ENCODE data around the gene FNDC3B.

The FNDC3B gene

DNA sequence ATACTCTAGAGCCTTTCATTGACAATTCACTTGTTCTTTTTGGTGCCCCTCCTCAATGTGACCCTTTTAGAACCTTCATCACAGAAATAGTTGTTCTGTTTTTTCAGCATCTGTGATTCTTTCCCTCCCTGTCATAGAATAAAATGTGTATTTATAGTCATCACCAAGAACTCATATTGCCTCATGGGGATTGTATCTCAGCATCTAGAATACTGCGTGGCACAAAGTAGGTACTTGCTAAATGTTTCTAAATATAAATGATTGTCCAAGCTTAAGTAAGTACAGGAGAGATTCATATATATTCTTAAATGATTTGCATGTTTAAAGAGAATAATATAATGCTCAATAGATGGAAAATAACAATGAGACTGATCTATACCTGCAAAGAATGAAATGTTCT is 190.1 kb downstream of the FNDC3B start:
- no peak for DNase-seq (ENCODE audit: low read depth)
- H3K4me3 ChIP-seq (ENCODE audit: low read depth, low read length), result no peak overlapping the region
- TF ChIP-seq, protein P1, sequence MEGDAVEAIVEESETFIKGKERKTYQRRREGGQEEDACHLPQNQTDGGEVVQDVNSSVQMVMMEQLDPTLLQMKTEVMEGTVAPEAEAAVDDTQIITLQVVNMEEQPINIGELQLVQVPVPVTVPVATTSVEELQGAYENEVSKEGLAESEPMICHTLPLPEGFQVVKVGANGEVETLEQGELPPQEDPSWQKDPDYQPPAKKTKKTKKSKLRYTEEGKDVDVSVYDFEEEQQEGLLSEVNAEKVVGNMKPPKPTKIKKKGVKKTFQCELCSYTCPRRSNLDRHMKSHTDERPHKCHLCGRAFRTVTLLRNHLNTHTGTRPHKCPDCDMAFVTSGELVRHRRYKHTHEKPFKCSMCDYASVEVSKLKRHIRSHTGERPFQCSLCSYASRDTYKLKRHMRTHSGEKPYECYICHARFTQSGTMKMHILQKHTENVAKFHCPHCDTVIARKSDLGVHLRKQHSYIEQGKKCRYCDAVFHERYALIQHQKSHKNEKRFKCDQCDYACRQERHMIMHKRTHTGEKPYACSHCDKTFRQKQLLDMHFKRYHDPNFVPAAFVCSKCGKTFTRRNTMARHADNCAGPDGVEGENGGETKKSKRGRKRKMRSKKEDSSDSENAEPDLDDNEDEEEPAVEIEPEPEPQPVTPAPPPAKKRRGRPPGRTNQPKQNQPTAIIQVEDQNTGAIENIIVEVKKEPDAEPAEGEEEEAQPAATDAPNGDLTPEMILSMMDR (IDR thresholded peaks at IDR 0.05; ENCODE audit: insufficient read depth, low read depth, low read length, missing control alignments), result no peak

DNA sequence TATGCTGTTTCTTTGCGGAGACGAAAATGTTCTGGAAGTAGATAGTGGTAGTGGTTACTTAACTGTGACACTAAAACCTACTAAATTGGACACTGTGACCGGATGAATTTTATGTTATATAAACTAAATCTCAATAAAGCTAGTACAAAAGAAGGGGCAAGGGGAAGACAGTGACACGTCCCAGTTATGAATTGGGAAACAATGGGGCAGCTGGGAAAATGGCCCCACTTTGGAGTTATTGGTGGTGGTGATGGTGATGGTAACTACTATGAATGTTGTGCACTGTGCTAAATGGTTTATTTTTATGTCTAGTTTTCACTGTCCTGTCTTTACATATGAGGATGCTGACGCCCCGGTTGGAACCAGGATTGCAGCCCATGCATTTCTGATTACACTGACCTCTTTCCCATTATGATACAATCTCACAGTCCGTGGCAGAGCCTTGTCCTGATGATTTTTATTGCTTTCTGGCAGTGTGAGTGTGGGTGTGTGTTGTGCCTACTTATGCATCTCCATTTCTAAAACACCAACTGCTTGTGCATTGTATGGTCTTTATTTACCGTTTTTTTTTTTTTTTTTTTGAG is 192.0 kb downstream of the FNDC3B start:
- TF ChIP-seq, protein P1 (IDR thresholded peaks at IDR 0.05; ENCODE audit: insufficient read depth, low read depth, low read length, missing control alignments), result no peak
- DNase-seq (ENCODE audit: low read depth), result no peak
- no peak overlapping the region for H3K4me3 ChIP-seq (ENCODE audit: low read depth, low read length)

DNA sequence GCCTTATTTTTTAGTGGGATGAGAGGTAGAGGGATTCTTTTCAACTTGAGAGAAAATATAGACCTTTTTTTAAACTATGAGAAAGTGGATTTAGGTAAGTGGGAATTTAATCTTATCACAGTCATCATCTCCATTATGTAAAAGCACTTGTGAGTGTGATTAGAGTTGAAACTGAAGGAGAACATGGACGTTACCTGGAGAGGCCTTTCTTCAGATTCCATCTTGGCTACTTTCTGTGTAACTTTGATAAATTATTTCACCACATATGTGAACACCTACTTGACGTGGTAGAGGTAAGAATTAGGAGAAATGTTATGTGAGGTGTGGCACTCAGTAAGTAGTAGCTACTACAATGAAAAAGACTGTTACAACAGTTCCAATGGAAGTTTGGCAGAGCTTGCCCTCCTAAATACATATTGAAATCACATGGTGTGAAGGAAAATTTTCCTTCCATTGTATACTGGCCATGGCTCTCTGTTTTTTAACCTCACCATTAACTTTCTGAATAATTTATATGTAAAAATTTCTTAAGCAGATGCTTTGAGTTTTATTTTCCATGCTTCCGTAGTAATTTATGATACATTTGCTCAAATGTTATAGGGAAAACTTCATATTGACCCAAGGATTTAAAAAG is 193.3 kb downstream of the FNDC3B start:
- no peak overlapping the region for H3K4me3 ChIP-seq (ENCODE audit: low read depth, low read length)
- DNase-seq (ENCODE audit: low read depth), result no peak
- TF ChIP-seq, protein P1 (IDR thresholded peaks at IDR 0.05; ENCODE audit: insufficient read depth, low read depth, low read length, missing control alignments), result no peak

DNA sequence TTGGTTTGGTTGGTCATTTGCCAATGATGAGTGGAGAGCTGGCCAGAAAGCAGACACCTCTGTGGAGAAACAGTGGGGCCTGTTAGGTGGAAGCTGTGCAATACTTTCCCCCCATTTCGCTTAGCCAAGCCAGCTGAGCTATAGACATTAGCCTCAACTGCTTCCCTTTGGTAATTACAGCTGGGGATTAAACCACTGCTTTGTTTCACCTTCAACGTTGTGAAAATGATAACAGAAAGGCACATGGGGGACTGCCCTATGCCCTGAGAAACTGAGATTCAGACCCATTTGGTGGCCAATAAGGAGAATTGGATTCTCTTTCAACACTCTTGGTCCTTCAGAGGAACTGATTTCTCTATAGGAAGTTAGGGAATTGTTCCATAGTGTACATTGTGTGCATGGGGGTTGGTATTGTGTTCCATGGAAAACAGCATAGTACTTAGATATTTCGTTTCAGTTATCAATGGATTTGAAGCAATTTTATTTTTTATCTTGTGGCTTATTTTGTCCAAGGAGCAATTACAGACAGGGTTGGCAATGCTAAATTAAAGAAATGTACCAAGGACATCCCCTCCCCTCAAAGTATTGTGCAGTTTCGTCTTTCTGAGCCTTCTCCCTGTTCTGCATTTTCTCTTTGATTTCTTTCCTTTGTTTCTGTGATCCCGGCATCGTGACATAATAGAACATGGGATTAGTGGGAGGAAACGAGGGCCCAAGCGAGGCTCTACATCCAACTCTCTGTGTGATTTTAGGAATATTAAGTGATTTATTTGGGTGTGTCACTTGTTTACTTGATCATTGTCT is 194.3 kb downstream of the FNDC3B start:
- H3K4me3 ChIP-seq (ENCODE audit: low read depth, low read length), result no peak overlapping the region
- DNase-seq (ENCODE audit: low read depth), result no peak
- TF ChIP-seq, protein P1 (IDR thresholded peaks at IDR 0.05; ENCODE audit: insufficient read depth, low read depth, low read length, missing control alignments), result no peak

DNA sequence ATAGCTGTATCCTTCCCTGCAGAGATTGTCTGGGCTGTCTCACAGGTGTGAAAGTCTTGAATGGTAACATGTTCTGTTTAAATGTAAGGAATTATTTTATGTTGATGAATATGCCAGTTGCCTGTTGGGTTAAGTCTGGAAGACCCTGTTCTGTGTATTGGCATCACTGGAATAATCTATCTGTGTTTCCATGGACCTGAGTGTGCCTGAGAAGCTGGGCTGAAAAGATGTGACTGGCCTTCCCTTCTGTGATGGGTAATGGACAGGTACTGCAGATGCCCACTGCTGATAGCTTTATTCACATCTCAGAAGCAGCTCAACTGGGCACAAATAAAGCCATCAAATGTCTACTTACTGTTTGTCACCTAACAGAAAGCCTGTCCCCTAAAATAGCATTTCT is 196.3 kb downstream of the FNDC3B start:
- DNase-seq (ENCODE audit: low read depth), result no peak

DNA sequence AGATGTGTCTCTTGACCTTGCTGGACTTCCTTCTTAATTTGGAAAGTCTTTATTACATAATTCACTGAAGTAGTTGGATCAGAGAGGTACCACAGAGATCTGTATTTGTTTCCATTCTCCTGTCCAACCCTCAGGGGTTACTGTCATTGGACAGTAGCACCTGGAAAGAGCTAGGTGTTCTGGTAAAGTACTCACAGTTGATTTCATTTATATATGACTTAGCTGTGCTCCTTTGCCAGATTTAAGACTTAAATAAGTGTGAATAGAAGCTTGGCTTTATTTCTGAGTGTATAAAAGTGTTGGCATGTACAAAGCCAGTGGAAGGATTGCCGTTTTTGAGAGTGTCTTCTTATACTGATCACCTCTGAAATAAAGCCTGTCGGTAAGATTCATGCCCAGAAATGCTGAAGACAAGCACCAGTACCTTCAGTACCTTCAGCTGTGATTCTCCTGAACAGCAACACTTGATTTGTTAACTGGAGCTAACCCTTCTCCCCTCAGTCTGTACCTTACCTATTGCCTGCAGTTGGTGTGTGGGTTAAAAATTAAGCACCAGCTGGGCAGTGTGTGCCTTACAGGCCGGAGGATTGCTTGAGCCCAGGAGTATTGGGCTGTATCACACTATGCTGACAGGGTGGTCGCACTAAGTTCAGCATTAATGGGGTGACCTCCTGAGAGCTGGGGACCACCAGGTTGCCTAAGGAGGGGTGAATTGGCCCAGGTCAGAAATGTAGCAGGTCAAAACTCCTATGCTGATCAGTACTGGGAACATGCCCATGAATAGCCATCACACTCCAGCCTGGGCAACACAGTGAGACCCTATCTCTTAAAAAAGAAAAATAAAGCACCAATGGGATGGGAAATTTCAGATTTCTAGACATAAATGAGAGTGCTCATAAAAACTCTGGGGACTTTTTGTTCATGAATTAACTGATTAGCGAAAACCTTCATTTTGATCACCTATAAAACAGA is 197.7 kb downstream of the FNDC3B start:
- TF ChIP-seq, protein P1 (IDR thresholded peaks at IDR 0.05; ENCODE audit: insufficient read depth, low read depth, low read length, missing control alignments), result no peak
- no peak overlapping the region for H3K4me3 ChIP-seq (ENCODE audit: low read depth, low read length)
- no peak for DNase-seq (ENCODE audit: low read depth)

More for the DNA sequence above, 196.3 kb downstream of the FNDC3B start:
- no peak overlapping the region for H3K4me3 ChIP-seq (ENCODE audit: low read depth, low read length)
- TF ChIP-seq, protein P1 (IDR thresholded peaks at IDR 0.05; ENCODE audit: insufficient read depth, low read depth, low read length, missing control alignments), result no peak
